GM21717 (cell line): Measurements from ENCODE around the gene POLA2.

Source experiments
- ATAC-seq: cut with Tn5 transposase; IDR thresholded peaks from one replicate; pipeline ENCODE4 v1.9.1; 2021; ENCODE audit warnings: mild to moderate bottlenecking, moderate library complexity; ENCODE audit not compliant: unreplicated experiment

Gene POLA2

GRCh38 chr11:65307298-65308229 lies 45.8 kb downstream of the POLA2 start:
- no peak for ATAC-seq

DNA sequence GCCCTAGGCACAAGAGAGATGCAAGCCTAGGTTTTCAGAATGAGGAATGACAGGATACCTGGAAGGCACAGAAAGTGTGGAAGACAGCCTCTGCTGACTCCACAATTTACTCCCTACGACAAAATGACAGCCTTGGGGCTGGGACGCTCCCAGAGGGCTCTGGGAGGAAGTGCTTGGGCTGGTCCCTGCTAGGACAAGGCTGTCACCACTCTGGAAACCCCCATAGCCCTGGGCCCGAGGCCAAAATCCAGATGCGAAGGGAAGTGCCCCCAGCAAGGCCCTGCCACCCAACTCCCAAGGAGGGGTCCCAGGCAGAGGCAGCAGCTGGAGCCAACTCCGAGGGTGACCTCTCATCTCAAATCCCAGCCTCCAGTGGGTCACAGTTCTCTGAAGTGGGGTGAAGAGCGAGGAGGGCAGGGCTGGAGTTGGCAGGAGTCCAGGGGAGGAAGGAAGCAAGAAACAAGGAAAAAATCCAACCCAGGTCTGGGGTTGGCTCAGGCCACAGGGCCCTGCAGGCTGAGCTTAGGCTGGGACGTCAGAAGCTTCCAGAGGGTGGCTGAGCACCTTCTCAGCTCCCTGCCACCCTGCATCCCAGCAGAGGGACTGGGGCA lies 46.6 kb downstream of the POLA2 start:
- no peak for ATAC-seq

DNA sequence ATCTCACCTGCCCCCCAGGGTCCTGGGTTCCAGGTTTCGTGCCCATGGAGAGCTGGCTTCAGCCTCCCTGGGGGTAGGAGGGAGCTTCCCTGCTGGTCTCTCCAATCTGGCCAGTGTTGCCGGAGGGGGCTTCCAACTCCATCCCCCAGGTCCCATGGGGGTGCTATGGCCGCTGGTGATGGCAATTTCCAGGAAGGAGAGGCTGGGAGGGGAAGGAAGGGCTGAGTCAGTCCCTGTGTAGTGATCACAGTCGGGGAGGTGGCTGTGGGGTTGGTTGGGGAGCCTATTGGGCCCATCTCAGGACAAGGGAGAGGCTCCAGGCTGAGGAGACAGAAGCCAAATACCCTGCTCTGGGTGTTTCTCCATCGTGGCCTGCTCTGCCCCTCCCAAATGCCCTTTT lies 47.2 kb downstream of the POLA2 start:
- no peak for ATAC-seq

DNA sequence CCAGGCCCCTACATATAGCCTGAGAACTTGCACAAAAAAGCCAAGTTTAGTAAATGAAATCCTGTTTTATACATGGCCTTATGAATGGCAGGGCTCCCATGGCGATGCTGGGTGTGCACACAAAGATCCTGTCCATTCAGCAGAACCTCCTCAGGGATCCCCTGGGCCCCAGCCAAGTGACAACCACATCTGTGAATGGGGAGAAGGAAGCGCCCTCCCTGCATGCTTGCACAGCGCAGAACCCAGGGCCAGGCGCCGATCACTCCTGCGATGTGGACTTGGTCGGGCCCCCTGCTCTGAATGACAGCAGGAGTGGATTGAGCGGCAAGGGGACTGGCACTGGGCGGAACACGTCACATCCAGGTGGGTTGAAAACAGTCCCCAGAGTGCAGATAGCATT lies 48.5 kb downstream of the POLA2 start:
- ATAC-seq: no peak

DNA sequence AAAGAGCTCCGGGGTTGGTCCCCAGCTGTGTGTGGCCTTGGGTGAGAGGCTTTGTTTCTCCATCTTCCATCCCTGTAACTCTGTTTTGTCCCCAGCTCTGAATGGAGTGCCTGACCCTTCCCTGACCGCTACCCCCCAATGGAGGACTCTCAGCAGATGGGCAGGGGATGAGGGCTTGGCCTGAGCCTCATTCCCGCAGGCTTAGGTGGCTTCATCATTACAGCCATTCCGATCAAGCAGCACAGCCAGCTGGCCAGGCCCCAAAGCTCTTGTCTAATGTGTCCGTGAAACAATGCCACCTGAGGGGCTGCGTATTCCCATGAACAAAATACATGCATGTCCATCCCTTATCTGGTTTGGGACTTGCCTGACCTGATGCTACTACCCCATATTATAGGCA lies 49.0 kb downstream of the POLA2 start:
- ATAC-seq: no peak

DNA sequence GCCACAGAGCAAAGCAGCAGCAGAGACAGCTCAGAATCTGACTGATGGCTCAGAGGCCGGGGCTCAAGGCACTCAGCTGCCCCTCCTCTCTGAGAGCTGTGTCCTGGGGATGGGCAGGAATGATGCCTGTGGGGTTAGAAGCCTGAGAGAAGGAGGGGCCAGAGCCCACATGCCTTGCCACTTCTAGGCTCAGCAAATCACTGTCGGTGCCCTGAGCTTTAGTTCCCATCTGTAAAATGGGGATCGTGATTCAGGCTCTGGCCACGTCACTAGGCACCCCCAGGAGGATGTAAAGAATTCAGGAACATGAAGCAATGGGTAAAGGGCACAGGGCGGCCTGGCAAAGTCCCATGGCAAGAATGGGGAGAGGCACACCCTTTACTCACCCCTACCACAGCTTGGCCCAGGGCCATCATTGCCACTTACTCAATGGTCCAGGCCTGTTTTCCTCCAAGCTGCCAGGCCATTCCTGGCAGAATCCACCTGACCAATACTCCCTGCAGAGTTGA lies 49.5 kb downstream of the POLA2 start:
- no peak for ATAC-seq

GRCh38 chr11:65314501-65315203 lies 52.9 kb downstream of the POLA2 start, which contains the start of gene CDC42EP2:
Gene CDC42EP2 (plus strand): TSS chr11:65314866. CDS start chr11:65320899, 6,033 bp downstream.
- ATAC-seq: peak; percentile 73

DNA sequence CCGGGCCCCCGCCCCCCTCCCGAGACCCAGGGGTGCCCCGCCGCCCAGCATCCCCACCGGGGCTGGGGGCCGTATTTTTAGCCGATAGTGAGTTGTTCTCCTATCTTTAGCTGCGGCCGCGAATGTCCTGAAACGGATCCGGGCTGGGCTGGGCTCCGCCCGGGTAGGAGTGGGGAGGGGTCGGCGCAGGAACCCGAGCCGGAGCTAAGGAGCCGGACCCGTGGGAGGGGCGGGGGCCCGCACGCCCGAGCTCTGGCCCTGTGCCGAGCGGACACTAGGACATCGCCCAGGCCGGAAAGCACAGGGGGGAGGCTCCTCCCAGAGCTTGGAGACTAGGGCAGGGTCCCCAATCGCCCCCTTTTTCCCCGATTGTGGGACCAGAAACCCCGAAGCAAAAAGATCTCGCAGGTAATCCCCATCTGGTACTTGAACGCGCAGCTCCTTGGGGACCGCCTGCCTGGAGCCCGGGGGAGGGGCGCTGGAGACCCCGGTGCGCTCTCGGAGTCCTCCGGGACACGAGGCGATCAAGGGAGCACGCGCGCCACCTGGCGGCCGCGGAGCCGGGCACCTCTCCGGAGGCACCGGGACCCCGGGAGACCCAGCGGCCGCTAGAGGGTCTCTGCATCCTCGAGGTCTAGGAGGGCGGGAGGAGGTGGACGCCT lies 53.6 kb downstream of the POLA2 start:
- no peak for ATAC-seq

DNA sequence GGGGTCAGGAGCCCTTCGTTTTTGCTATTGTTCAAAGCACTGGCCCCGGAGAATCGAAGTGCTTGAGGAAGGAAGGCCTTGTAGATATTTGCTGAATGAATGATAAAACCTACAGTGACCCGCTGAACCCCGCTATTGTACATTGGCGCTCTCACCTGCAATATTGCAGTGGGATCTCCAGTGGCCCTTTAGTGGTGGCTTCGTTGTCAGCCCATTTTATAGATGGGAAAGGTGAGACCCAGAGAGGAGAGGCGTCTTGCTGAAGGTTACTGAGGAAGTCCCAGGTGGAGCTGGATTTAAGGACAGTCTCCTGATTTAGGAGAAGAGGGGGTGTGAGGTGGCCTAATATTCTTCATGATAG lies 54.1 kb downstream of the POLA2 start:
- ATAC-seq: no peak

GRCh38 chr11:65316227-65317024 lies 54.7 kb downstream of the POLA2 start:
- no peak for ATAC-seq

GRCh38 chr11:65317025-65317786 lies 55.4 kb downstream of the POLA2 start:
- ATAC-seq: no peak

- ATAC-seq: no peak
Observed at GRCh38 chr11:65320386-65321075, 58.8 kb downstream of the POLA2 start.

DNA sequence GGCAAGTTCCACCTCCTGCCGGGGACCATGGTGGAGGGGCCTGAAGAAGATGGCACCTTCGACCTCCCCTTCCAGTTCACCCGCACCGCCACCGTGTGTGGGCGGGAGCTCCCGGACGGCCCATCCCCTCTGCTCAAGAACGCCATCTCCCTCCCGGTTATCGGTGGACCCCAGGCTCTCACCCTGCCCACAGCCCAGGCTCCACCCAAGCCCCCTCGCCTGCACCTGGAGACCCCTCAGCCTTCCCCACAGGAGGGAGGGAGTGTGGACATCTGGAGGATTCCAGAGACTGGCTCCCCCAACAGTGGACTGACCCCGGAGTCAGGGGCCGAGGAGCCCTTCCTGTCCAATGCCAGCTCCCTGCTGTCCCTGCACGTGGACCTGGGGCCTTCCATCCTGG lies 59.3 kb downstream of the POLA2 start:
- no peak for ATAC-seq

DNA sequence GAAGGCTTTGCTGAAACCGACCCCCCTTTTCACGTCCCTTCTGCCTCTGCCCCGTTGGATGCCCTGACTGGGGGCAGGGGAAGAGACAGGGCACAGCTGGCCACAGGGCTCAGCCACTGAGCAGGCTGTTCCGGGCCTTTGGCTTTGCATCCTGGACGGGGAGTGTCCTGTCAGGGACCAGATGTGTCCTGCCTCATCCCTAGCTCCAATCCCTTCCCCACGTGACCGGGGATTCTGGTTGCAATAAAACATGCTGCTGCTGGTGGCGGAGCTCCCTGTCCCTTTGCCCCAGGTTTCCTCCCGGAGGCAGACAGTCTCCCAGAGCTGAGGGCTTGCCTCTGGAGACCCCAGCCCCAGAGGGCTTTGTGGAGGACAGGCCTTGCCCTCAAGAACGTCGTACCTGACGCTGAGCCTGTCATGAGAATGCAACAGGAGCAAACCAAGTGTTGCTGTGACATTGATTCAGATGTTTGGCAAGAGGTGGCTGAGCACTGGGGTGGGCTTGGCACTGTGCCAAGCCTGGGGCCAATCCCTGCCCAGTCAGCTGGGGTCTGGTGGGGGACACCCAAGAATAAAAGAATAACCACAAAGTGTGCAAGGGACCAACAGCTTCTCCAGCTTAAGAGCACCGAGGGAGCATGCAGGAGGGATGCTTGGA lies 60.2 kb downstream of the POLA2 start:
- no peak for ATAC-seq

DNA sequence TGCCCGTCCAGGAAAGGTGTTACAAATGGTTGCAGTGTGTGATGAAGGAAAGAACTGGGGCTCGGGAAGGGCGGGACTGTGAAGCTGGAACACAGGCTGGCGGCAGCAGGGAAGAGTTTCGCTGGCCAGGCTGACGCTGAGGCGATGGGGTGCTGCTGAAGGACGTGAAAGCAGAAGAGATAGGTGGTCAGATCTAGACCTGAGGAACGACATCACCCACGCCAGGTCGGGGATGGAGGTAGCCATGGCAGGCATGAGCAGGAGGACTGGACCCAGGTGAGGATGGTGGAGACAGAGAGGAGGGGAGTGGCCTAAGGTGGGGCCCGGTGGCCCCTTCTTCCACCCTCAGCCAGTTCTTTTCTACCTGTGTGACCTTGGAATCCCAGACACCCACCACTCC lies 62.1 kb downstream of the POLA2 start:
- no peak for ATAC-seq

GRCh38 chr11:65325435-65325834 lies 63.7 kb downstream of the POLA2 start:
- no peak for ATAC-seq

DNA sequence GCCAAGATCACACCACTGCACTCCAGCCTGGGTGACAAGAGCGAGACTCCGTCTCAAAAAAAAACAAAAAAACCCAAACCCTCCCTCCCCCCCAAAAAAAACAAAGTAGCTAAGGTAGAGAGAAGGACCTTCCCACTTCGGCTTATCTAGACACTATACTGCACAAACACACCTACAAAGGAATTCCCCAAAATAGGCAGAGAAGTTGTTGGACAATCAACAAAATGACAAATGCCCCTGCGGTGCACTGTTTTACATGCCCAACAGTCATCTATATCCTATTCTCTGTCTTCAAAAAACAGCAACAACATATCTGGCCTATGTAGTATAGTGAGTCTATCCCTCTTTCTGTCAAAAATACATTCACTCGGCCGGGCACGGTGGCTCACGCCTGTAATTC lies 65.3 kb downstream of the POLA2 start:
- ATAC-seq: no peak

DNA sequence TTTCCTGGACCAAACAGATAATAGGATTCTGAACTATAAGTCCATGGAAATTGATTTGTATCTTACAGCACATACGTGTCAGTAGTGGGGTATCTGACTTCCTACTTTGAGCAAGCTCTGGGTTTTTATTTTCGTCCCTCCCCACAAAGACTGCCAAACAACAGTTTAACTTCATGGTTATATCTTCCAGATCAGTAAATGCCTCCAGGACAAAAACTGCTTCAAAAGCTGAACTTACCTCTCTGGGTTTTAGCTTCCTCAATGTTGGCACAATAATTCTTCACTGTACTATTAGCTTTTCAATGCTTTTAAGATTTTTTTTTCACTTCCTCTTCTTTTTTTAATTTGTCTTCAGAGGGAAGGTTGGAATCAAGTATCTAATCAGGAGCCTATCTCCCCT lies 67.7 kb downstream of the POLA2 start:
- ATAC-seq: no peak
